Measurements from ENCODE around the gene KCNB1.
"Not testable (repeated sequence)": the region's sequence is repeated elsewhere in the genome, so short reads cannot be mapped to it uniquely, and the experiment has no call there.

The KCNB1 gene

DNA sequence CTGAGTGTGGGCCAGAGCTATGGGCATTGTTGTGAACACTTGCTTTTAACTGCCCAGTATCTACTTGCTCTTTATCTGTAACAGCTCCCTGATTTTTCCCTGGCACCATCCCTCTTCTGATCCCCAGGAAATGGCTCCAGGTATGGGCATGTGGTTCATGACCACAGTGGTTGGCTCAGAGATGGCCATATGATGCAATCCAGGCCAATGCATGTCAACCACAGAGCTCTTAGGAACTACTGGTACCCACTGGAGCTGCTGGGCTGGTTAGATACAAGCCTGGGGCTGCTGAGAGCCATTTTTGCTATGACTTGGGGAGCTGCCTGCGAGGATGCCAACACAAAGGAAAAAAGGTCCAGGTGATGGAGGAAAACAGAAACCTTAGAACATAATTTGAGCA lies 55.6 kb downstream of the KCNB1 start:
- DNase-seq (ENCODE audit: insufficient read length, low spot score): no peak
- no peak for TF ChIP-seq POLR2A (IDR thresholded peaks at IDR 0.05; ENCODE audit: low read depth, low read length)
- FAIRE-seq: no peak

DNA sequence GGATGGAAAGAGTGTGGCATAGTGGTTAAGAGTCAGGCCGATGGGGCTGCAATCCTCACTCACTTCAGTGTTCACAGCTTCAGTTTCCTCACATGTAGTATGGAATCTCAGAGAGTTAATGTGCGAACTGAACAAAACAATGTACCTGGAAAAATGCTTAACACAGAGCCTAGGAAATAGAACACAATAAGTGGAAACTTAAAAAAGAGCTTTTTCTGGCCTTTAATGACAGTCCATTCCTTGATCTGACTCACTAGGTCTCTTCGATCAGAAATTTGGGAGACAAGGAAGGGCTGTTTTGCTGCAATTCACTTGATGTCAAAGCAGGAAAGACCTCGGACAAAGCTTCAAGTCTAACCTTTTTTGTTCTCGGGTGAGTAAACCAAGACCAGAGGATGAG lies 56.1 kb downstream of the KCNB1 start:
- TF ChIP-seq POLR2A (IDR thresholded peaks at IDR 0.05; ENCODE audit: low read depth, low read length): no peak
- DNase-seq (ENCODE audit: insufficient read length, low spot score): no peak
- FAIRE-seq: no peak

DNA sequence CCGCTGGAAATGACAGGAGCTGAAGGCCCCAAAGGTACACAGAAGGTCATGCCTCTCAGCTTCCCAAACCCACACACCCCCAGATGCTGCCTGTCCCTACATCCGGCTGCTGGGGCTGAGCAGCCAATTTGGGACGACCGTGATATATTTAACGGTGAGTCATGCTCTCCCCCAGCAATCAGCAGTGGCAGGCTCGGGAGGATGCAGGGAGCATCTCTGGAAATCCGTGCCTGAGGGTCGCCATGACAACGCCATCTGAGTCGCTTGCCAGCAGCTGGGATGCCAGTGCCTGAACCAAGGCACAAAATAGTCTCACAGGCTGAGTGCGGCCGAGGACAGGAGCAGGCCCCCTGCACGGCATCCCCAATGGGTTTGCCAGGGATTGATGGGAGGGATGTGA lies 57.9 kb downstream of the KCNB1 start:
- DNase-seq (ENCODE audit: insufficient read length, low spot score) (no peak), FAIRE-seq (no peak)
- no peak for TF ChIP-seq POLR2A (IDR thresholded peaks at IDR 0.05; ENCODE audit: low read depth, low read length)

DNA sequence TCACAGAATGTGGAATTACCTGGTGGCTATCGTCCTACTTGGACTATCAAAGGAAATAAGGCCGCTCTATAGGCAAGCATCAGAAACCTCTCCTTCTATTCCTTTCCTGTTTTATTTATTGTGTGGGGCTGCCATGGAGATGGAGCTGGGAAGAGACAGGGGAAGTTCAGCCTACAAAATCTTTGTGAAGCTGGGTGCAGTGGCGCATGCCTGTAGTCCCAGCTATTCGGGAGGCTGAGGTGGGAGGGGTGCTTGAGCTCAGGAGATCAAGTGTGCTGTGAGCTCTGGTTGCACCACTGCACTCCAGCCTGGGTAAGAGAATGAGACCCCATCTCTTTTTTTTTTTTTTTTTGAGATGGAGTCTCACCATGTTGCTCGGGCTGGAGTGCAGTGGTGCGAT lies 60.3 kb downstream of the KCNB1 start:
- TF ChIP-seq POLR2A (IDR thresholded peaks at IDR 0.05; ENCODE audit: low read depth, low read length): no peak
- no peak for FAIRE-seq
- no peak for DNase-seq (ENCODE audit: insufficient read length, low spot score)

DNA sequence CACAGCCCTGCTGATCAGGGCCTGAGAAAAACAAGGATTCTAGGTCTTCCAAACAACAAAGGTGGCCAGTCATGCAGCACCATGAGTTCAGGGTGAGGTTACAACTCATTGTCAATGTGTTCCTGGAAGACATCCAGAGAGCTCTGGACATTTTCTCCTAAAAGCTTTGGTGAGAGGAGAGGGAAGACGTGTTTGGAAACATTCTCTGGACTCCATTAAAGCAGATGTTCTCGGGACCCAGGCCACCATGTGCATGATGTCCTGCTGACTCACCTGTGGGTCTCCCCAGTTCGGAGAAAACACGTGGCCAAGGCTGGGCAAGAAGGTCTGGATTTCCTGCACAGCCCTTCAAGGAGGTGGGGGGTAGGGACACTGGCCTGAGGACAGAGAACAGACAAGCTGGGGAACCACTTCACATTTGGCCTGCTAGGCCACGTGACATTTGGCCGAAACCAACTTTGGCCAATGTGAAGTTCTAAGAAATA lies 61.6 kb downstream of the KCNB1 start:
- FAIRE-seq (no peak), DNase-seq (ENCODE audit: insufficient read length, low spot score) (no peak)
- TF ChIP-seq POLR2A (IDR thresholded peaks at IDR 0.05; ENCODE audit: low read depth, low read length): no peak

DNA sequence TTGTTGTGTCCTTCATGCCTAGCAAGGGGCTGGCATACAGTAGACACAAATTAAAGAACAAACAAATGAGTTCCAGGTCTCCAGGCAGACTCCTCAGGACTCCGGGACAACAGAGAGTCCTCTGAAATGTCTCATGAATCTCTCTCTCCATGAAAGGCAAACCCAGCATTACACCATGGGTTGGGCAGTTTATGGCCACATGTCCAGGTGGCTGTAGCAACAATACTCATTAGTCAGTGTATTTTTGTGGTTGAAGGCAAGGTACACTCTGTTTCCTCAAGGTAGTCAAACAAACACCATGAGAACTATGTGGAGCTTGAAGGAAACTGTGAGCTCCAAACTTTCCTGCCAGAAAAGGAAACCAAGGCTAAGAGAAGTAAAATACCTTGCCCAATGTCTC lies 62.2 kb downstream of the KCNB1 start:
- DNase-seq (ENCODE audit: insufficient read length, low spot score): no peak
- no peak for FAIRE-seq
- TF ChIP-seq POLR2A (IDR thresholded peaks at IDR 0.05; ENCODE audit: low read depth, low read length): no peak

DNA sequence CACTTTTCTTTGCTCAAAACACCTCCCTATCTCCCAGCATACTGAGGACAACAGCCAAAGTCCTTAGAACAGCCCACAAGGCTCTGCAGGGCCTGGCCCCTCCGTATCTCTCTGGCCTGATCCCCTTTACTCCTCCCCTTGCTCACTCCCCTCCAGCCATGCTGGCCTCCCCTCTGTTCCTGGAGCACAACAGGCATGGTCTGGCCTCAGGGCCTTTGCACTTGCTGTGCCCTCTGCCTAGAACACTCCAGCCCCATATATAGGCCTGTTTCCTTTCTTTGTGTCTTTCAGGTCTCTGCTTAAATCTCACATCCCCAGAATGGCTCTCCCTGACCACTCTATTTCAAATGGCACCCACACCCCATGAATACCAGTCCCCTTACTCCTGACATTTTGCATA lies 62.7 kb downstream of the KCNB1 start:
- no peak for TF ChIP-seq POLR2A (IDR thresholded peaks at IDR 0.05; ENCODE audit: low read depth, low read length)
- FAIRE-seq (no peak), DNase-seq (ENCODE audit: insufficient read length, low spot score) (no peak)

DNA sequence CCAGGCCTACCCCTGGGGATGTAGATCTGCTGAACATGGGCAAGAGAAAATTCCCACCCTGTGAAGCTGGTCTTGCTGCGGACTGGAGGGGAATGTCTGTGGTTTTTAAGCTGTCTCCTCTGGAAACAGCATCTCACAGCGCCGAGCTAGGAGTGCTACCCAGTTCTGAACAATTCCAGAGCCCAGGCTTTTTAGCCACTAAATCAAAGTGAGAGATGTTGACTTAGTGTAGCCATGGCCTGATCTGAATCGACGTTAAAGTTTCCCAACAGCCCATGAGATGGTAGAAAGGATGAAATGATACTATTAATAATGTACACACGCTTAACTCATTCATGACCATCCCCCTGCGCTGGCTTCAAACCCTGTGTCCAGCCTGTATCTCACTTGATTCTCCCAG lies 63.7 kb downstream of the KCNB1 start:
- DNase-seq (ENCODE audit: insufficient read length, low spot score) (no peak), FAIRE-seq (no peak)
- TF ChIP-seq POLR2A (IDR thresholded peaks at IDR 0.05; ENCODE audit: low read depth, low read length): no peak

DNA sequence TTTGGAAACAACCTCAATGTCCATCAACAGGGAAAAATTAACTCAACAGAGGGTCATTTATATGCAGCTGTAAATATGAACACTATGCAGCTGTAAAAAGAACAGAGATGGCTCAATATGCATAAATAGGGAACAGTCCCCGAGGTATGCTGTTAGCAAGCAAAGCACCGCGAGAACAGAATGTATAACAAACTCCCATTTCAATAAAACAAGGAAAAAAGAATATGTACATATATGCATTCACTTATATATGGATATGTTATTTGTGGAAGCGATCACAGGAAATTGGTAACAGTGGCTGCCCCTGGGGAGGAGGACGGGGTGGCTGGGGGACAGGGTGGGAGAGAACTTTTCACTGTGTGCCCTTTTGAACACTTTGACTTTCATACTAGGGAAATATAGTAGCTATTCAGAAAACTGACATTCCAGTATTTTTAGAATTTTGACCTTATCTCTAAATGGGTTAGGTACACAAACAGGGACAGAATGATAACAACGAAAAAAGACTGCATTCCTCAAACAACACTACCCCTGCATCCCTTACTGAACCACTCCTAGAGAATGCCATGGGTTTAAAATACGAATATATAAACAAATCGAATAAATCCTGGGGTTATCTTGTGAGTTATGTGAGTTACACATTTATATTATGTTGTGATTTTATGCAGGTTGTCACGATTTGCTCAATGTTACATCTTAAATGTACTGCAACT lies 64.5 kb downstream of the KCNB1 start:
- no peak for FAIRE-seq
- no peak for DNase-seq (ENCODE audit: insufficient read length, low spot score)
- TF ChIP-seq POLR2A (IDR thresholded peaks at IDR 0.05; ENCODE audit: low read depth, low read length): no peak

DNA sequence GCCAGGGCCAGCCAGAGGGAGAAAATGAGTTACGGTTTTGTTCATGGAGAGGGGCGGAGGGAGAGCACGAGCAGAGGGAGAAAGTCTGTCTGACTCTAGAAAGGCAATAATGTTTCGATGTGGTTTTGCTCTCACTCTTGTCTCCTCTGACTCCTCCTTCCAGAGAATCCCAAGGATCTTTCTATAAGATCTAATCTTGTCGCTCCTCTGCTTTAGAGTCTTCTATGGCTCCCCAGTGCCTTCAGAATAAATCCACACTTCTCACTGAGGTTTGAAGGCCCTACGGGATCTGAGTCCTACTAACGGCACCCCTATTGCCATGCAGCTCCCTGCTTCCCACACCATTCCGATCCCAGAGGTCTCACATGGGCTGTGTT lies 66.8 kb downstream of the KCNB1 start:
- no peak for FAIRE-seq

DNA sequence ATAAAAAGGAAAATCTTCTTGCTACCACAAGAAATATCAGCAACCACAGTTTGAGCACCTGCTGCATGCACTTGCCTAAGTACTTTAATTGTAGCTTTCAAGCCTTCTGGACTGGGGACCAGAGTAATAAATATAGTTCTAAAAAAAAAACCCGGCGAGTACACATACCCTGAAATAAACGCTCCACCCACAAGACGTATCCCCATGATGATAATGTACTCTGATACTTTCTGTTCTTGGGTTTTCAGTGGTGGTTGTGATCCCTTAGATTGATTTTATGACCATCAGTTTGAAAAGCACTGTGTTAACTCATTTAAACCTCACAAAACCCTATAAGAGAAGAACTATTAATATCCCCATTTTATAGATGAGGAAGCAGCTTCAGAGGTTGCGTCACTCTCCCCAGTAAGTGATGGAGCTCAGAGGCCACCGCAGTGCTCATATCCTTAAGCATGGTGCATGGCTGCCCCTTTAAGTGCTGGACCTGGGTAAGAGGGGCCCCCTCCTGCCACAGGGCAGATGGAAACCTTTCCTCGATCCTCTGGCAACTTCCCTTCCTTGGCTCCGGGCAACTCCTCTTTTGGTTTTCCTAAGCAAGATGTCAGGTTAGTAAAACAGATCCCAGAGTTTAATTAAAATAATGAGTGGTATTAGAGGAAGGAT lies 67.3 kb downstream of the KCNB1 start:
- no peak for FAIRE-seq
- no peak for DNase-seq (ENCODE audit: insufficient read length, low spot score)
- TF ChIP-seq POLR2A (IDR thresholded peaks at IDR 0.05; ENCODE audit: low read depth, low read length): no peak

More for the DNA sequence above, 66.8 kb downstream of the KCNB1 start:
- no peak for DNase-seq (ENCODE audit: insufficient read length, low spot score)
- no peak for TF ChIP-seq POLR2A (IDR thresholded peaks at IDR 0.05; ENCODE audit: low read depth, low read length)

DNA sequence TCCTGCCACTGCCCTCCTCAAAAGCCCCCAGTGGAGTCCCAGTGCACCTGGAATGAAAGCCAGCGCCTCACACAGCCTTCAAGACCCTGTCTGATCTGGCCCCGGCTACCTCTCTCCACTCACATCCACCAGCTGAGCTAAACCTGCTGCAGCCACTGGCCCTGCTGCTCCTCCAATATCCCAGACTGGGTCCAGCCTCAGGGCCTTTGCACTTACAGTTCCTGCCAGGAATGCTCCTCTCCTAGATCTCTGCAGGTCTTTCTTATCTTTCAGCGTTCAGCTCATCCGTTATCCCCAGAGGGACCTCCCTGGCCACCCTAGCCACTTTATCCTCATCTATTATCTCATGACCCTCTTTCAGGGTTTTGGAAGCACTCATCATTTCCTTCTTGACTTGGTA lies 68.8 kb downstream of the KCNB1 start:
- no peak for FAIRE-seq
- no peak for DNase-seq (ENCODE audit: insufficient read length, low spot score)
- TF ChIP-seq POLR2A (IDR thresholded peaks at IDR 0.05; ENCODE audit: low read depth, low read length): no peak

DNA sequence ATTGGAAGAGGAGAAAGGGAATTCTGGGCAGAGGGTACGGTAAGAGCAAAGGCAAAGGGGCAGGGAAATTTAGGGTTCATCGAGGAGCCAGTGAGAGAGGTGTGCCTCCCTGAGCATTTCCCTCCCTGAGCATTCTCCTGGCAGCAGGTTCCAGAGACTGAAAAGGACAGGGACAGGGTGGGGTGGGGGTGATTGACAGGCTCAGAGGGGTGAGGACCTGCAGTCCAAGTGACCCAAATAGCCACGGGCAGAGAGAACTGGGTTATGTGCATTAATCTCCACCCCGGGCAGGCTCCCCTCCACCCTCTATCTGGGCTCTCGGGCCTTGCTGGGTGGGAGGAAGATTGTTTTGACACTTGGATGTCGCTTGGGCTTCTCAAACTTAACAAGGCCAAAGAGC lies 69.5 kb downstream of the KCNB1 start:
- no peak for TF ChIP-seq POLR2A (IDR thresholded peaks at IDR 0.05; ENCODE audit: low read depth, low read length)
- DNase-seq (ENCODE audit: insufficient read length, low spot score) (no peak), FAIRE-seq (no peak)

DNA sequence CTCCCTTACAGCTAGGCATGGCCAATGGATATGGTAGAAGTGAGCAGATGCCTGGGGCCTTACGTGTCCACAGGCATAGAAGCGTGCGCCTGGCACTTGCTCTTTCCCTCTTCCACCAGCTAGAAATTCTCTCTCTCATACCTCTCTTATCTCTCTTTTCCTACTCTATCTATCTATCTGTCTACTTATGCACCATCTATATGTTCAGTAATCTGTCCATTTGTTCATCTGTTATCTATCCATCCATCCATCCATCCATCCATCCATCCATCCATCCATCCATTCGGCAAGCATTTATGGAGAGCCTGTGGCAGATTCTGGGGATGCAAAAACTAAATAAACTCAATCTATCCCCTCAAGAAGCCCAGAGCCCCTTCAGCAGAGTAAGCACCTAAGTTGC lies 70.2 kb downstream of the KCNB1 start:
- TF ChIP-seq POLR2A (IDR thresholded peaks at IDR 0.05; ENCODE audit: low read depth, low read length): no peak
- DNase-seq (ENCODE audit: insufficient read length, low spot score) (no peak), FAIRE-seq (no peak)

DNA sequence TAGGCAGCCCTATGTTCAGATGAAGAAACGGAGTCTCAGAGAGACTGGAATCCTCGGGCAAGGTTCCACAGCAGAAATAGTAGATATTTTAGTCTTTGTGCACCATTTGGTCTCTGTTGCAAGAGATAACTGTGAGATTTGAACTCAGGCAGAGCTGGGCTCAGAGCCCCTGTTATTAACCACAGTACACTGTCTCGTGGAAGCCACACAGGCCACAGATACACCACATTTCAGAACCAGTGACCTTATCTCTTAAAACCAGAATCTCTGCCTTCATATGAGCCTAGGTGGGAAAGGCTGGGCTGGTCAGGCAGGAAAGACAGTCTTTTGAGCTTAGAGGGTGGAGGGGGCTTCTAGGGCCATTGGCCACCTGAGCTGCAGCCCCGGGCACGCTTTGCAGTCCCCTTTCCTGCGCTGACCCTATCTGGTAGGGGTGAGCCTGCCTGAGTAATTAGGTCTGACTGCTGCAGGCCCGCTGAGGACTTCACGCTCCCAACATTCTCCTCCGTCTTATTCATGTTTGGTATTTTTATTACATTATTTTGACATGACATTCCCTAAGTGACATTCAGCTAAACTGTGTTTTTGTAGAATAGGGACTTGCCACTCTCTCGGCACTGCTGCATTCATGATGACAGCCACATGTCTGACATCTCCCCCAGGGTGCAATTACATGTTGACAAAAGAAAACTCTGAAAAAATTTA lies 71.1 kb downstream of the KCNB1 start:
- FAIRE-seq (no peak), DNase-seq (ENCODE audit: insufficient read length, low spot score) (no peak)
- TF ChIP-seq POLR2A (IDR thresholded peaks at IDR 0.05; ENCODE audit: low read depth, low read length): no peak

DNA sequence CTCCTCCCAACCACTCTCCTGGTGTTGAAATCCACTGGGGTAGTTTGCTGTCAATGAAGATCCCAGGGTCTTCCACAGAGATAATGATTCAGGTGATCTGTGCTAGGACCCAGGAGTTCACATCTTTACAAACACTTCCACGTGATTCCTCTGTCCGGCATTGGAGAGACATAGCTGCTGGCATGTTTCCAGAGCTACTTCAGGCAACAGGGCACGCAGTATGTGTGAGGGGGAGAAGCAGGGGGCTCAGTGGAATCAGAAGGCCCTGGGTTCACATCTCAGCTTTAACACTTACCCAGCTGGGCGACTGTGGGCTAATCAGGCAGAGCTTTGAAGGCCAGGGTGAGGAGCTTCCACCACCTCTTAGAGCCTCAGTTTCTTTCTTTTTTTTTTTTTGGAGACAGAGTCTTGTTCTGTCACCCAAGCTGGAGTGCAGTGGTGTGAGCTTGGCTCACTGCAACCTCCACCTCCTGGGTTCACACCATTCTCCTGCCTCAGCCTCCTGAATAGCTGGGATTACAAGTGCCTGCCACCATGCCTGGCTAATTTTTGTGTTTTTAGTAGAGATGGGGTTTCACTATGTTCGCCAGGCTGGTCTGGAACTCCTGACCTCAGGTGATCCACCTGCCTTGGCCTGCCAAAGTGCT lies 72.4 kb downstream of the KCNB1 start:
- not testable (repeated sequence) for DNase-seq (ENCODE audit: insufficient read length, low spot score); FAIRE-seq

All from H54 (cell line).